ENCODE results near the gene ART4. TPM values are rescaled to one million over a fixed set of nuclear protein-coding genes. Genes with fewer than 3 reads are reported as not detected.

Gene ART4
- total RNA-seq, 2 donors from 2014 or later, result 38.0 to 66.6 TPM

DNA sequence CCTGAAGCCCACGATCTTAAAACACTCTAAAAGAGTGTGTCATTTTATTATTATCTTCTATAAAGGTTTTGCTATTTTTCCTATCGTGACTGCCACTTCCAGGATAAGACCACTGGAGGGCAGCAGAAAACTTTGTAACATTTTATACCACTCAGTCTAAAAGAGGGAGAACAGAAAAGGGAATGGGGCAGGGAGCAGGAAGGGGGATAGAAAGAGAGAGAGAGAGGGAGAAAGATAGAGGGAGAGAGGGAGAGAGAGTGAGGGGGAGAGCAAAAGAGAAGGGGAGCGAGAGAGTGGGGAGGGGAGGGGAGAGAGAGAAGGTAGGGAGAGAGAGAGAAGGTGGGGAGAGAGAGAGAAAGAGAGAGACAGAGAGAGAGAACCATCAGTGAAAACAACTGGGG lies 2.0 kb upstream of the ART4 start:
- ATAC-seq (ENCODE audit: insufficient number of reproducible peaks, low FRiP score, low read depth) (no peak), DNase-seq (ENCODE audit: low spot score) (no peak)
- H3K36me3 ChIP-seq, result no peaks in the 10 kb centered on the region
- H3K9me3 ChIP-seq, result no peaks in the 10 kb centered on the region
- no peaks in the 10 kb centered on the region for H3K27me3 ChIP-seq (replicated peaks; ENCODE audit: insufficient read depth)
- peaks cover 44 to 84% of the 10 kb centered on the region in 2 donors for H3K4me1 ChIP-seq (ENCODE audit: control insufficient read depth in 1 of 2, low read depth in 2 of 2)
- H3K4me3 ChIP-seq, result no peak overlapping the region
- TF ChIP-seq, protein P1, sequence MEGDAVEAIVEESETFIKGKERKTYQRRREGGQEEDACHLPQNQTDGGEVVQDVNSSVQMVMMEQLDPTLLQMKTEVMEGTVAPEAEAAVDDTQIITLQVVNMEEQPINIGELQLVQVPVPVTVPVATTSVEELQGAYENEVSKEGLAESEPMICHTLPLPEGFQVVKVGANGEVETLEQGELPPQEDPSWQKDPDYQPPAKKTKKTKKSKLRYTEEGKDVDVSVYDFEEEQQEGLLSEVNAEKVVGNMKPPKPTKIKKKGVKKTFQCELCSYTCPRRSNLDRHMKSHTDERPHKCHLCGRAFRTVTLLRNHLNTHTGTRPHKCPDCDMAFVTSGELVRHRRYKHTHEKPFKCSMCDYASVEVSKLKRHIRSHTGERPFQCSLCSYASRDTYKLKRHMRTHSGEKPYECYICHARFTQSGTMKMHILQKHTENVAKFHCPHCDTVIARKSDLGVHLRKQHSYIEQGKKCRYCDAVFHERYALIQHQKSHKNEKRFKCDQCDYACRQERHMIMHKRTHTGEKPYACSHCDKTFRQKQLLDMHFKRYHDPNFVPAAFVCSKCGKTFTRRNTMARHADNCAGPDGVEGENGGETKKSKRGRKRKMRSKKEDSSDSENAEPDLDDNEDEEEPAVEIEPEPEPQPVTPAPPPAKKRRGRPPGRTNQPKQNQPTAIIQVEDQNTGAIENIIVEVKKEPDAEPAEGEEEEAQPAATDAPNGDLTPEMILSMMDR (IDR thresholded peaks at IDR 0.05), result peak; percentile 75
- H3K27ac ChIP-seq, result peak overlapping the region; percentile 53 to 80

DNA sequence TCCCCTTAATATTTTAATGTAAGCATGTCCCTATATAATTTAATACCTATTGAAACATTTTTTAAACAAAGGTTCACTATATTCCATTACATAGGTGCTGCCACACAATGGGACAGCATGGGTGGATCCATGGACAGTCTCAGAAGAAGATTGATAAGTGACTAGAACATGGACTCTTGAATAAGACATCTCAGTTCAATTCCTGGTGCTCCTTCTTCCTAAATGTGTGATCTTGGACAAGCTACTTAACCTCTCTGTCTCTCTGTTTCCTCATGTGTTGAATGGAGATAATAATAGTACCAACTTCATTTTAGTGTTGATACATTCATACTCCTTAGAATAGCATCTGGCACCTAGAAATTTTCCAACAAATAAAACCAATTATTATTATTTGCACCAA lies 1.1 kb upstream of the ART4 start:
- Histone ChIP-seq H3K4me1 (ENCODE audit: control insufficient read depth in 1 of 2, low read depth in 2 of 2) (peaks cover 42 to 81% of the 10 kb centered on the region in 2 donors), H3K27ac (peak overlapping the region; percentile 80 to 88), H3K36me3 (no peaks in the 10 kb centered on the region), H3K4me3 (no peak overlapping the region), H3K9me3 (no peaks in the 10 kb centered on the region), H3K27me3 (replicated peaks; ENCODE audit: insufficient read depth) (no peaks in the 10 kb centered on the region)
- DNase-seq (ENCODE audit: low spot score), result no peak
- TF ChIP-seq, protein P1 (IDR thresholded peaks at IDR 0.05), result no peak
- ATAC-seq (ENCODE audit: insufficient number of reproducible peaks, low FRiP score, low read depth), result no peak

DNA sequence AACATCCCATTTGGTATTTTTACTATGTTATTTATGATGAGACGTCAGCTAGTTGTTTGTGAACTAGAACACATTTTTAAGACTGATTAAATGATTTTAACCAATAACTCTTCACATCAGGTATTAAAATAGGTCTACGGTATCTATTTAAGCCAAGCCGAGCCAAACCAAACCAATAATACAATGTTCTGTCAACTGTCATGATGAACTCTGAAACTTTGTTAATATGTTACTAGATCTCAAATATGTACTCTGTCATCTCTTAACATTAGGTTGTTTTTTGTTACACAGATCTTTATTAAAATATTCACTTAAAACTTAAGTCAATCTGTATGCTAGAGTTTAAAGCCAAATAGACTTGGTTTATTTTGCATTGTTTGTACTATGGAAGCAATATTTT lies 1.0 kb downstream of the ART4 start:
- TF ChIP-seq, protein P1 (IDR thresholded peaks at IDR 0.05), result no peak
- Histone ChIP-seq H3K4me1 (ENCODE audit: control insufficient read depth in 1 of 2, low read depth in 2 of 2) (peaks cover 33 to 61% of the 10 kb centered on the region in 2 donors), H3K27ac (peak overlapping the region; percentile 80 to 88), H3K9me3 (no peaks in the 10 kb centered on the region), H3K27me3 (replicated peaks; ENCODE audit: insufficient read depth) (no peaks in the 10 kb centered on the region), H3K36me3 (no peaks in the 10 kb centered on the region), H3K4me3 (peak overlapping the region; percentile 48)
- DNase-seq (ENCODE audit: low spot score) (no peak), ATAC-seq (ENCODE audit: insufficient number of reproducible peaks, low FRiP score, low read depth) (no peak)

DNA sequence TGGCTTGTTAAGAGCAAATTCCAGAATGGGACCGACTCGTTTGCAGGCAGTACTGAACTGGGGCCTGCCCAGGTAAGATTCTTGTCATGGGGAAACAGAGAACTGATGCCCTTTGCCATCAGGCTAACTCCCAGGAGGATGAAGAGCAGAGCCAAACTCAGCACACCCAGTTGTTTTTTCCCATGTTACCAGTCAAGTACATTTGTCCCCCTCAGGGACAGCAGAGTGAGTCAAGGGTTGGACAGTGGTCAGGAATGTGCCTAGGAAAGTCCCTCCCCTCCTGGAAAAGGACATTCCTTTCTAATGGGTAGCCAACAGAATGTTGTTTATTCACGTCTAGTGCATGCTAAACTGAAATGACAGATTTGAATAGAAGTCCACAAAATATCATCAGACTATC lies 1.6 kb downstream of the ART4 start:
- Histone ChIP-seq H3K9me3 (no peaks in the 10 kb centered on the region), H3K36me3 (no peaks in the 10 kb centered on the region), H3K27me3 (replicated peaks; ENCODE audit: insufficient read depth) (no peaks in the 10 kb centered on the region), H3K4me3 (peak overlapping the region; percentile 48), H3K27ac (peak overlapping the region; percentile 80 to 88), H3K4me1 (ENCODE audit: control insufficient read depth in 1 of 2, low read depth in 2 of 2) (peaks cover 28 to 55% of the 10 kb centered on the region in 2 donors)
- ATAC-seq (ENCODE audit: insufficient number of reproducible peaks, low FRiP score, low read depth) (peak; percentile 68), DNase-seq (ENCODE audit: low spot score) (peak; percentile 59)
- TF ChIP-seq, protein P1 (IDR thresholded peaks at IDR 0.05), result no peak

DNA sequence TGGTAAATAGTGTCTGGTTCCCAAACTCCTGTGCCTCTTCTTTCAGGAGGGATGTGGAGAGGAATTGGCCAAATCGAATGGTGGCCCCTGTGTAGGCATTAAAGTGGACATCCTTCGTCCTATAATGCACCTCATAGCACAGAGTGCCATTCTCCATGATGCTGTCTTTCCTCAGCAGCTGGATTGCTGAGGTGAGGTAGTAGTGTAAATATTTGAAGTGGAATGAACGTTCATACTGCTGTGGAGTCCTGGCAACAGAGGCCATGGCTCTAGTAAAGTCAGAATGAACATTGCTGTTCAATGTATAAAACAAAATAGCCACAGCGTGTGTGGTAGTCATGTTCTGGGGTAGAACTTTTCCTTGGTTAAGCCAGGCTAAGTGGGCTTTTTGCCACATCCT lies 2.7 kb downstream of the ART4 start:
- DNase-seq (ENCODE audit: low spot score) (no peak), ATAC-seq (ENCODE audit: insufficient number of reproducible peaks, low FRiP score, low read depth) (no peak)
- peak overlapping the region; percentile 78 to 80 for H3K27ac ChIP-seq
- no peaks in the 10 kb centered on the region for H3K27me3 ChIP-seq (replicated peaks; ENCODE audit: insufficient read depth)
- H3K36me3 ChIP-seq, result no peaks in the 10 kb centered on the region
- H3K4me1 ChIP-seq (ENCODE audit: control insufficient read depth in 1 of 2, low read depth in 2 of 2), result peaks cover 23 to 44% of the 10 kb centered on the region in 2 donors
- H3K9me3 ChIP-seq, result no peaks in the 10 kb centered on the region
- TF ChIP-seq, protein P1 (IDR thresholded peaks at IDR 0.05), result no peak
- no peak overlapping the region for H3K4me3 ChIP-seq
